ENCODE measurements around the gene SBDS.
"Not testable (repeated sequence)": the region's sequence is repeated elsewhere in the genome, so short reads cannot be mapped to it uniquely, and the experiment has no call there.

SBDS gene

GRCh38 chr7:66994691-66995049, 716 bp downstream of the SBDS start:
- peak; percentile 84 for DNase-seq

GRCh38 chr7:66994051-66994450, 1.3 kb downstream of the SBDS start:
- DNase-seq = not testable (repeated sequence)

GRCh38 chr7:66989552-66989951, 5.8 kb downstream of the SBDS start:
- DNase-seq = not testable (repeated sequence)

DNA sequence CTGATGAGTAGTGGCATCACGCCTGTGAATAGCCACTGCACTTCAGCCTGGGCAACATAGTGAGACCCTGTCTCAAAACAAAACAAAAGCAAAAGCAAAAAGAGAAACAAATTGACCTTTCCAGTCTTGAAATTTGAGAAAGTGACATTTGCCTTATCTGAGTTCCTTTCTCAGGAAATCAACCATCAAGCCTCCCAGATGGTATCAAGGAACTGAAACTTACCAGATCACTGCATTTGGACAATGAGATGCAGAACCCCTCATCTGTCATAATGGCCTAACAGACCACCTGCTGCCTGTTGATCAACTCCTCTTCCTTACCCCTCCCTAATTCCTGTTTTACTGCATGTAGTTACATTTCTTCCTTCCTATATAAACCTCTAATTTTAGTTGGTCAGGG, 15.1 kb downstream of the SBDS start:
- DNase-seq = not testable (repeated sequence)

- DNase-seq = not testable (repeated sequence)
These were observed 16.4 kb downstream of the SBDS start for GRCh38 chr7:66979013-66979412.

GRCh38 chr7:66978312-66978711, 17.1 kb downstream of the SBDS start:
- DNase-seq = not testable (repeated sequence)

DNA sequence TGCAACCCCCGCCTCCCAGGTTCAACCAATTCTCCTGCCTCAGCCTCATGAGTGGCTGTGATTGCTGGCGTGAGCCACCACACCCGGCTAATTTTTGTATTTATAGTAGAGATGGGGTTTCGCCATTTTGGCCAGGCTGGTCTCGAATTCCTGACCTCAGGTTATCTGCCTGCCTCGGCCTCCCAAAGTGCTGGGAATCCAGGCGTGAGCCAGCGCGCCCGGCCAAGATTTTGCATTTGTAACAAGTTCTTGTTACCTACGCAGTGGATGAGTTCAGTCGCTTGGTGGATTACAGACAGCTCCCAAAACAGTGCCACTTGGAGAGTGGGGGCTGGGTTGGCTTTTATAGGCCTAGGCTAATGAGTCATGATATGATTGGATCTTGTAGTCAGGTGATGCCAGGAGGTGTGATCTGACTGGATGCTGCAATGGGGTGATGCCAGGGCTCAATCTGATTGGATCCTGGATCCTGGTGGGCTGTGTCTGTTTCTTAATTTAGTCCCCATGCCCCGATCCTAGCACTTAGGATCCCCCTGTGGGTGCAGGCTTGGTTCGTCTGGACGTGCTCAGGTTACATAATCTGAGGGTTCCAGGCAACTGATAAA, 20.3 kb downstream of the SBDS start:
- DNase-seq = peak; percentile 30

- no peak for DNase-seq
These were observed 25.1 kb downstream of the SBDS start for GRCh38 chr7:66970310-66970709.

- DNase-seq = not testable (repeated sequence)
These were observed 26.4 kb downstream of the SBDS start for GRCh38 chr7:66969001-66969400.

DNA sequence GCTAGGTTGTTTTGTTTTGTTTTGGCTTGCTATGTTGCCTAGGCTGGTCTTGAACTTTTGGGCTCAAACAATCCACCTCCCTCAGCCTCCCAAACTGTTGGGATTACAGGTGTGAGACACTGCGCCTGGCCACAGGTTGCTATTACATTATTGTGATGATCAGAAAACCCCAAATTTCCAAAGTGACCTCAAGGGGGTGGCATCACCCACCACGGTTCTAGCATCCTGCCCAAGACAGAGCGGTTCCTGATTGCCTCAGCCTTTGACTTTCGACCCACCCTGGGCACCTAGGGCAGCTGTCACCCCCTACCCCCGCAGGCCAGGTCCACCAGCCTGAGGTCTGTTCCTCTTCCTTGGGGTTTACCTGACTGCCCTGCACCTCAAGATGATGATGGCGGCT, 28.4 kb downstream of the SBDS start:
- DNase-seq = no peak

- DNase-seq = peak; percentile 41
These were observed 31.0 kb downstream of the SBDS start for GRCh38 chr7:66964411-66964810.

- DNase-seq = no peak
These were observed 34.3 kb downstream of the SBDS start for GRCh38 chr7:66961096-66961495.

DNA sequence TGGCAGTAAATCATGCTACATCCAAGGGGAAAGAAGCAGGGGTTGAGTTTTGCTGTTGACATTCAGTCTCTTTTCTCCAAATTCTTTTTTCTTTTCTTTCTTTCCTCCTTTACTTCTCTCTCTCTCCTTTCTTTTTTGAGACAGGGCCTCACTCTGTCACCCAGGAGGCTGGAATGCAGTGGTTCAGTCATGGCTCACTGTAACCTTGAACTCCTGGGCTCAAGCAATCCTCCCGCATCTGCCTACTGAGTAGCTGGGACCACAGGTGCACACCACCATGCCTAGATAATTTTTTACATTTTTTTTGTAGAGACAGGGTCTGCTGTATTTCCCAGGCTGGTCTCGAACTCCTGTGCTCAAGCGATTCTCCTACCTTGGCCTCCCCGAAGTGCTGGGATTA, 35.2 kb downstream of the SBDS start:
- no peak for DNase-seq

DNA sequence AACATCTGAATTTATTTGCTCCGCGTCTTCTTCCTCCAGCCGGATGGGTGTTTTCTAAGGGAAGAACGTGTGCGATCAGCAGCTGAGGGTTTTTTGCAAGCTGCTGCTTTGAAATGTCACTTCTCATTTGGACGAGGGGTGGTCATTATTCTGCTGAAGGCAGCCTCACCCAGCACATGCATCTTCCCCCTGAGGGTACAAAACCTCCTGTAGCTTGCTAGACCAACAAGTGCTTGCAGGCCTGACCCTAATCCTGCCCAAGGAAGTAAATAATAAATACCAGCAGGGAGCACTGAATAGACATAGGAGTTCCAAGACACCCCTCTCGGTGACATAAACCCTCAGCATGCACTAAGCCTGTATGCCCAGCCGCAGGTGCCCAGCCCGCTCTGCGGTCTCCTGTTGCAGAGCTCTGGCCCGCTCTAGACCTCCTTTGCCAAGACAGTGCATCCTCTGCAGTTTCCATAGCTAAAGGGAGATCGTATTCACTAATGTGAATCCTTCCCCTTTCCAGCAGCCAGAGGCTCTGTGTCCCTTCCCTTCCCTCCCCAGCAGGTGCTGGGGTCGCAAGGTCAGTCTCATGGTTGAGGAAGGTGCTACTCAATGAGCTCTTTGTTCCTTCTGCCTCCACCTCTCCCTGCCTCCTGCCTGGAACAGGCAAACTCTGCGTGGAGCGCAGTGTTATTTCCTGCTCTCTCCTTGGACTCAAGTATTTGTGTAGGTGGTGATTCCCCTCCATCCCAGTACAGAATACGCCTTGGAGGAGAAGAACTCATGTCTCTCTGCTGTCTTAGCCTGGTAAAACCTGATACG, 36.6 kb downstream of the SBDS start:
- DNase-seq = no peak

DNA sequence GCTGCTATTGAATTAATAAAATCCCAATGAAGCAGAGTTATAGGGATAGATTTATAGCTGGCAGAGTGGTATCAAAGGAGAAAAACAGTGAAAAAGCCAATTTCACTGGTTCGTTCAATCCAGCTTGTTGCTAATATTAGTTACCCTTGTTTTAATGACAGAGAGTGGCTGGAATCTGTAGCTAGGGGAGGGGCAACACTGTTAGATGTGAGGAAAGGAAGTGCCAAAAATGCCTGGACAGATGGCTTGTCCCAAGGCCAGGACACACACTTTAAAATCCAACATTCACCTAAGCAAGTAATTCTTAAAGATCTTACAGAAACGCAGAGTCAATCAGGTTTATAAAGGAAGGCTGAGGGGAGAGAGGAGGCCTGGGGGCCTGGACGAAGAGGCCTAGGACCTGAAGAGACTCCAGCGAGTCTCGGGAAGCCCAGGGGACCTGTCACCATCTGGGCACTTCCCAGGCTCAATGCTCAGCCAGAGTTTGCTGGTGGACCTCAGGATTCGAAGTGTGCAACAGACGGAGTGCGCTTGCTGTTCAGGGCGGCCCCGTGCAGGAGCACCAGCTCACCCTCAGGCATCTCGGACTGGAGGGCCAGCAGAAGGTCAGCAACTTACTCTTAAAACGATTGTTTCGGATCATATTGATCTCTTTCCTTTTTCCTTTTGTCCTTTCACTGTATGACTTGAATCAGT, 37.6 kb downstream of the SBDS start:
- DNase-seq = no peak

GRCh38 chr7:66953044-66953427, 42.4 kb downstream of the SBDS start:
- DNase-seq = no peak

- peak; percentile 62 for DNase-seq
These were observed 42.9 kb downstream of the SBDS start for GRCh38 chr7:66952343-66953043.

GRCh38 chr7:66950763-66951162, 44.6 kb downstream of the SBDS start:
- DNase-seq = no peak

GRCh38 chr7:66950311-66950710, 45.1 kb downstream of the SBDS start:
- no peak for DNase-seq

DNA sequence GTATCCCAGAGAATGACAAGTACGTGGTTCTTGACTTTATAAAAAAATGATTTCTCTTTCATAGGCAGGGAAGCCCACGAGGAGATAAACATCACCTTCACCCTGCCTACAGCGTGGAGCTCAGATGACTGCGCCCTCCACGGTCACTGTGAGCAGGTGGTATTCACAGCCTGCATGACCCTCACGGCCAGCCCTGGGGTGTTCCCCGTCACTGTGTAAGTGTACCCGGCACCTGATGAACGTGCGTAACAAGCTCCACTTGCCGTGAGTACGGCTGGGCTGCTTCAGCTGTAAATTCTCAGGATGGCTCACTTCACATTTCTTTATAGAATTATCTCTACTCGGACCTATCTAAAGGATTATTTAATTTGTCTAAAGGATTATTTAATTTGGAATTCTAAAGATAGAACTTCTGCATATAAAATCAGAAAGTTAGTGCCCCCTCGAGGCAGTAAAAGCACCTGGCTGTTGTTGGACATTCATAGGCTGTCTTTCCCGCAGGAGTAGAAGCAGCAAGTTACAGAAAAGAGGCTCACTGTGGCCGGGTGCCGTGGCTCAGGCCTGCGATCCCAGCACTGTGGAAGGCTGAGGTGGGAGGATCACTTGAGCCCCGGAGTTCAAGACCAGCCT, 46.8 kb downstream of the SBDS start:
- no peak for DNase-seq

- DNase-seq = no peak
These were observed 48.8 kb downstream of the SBDS start for GRCh38 chr7:66946545-66946944.

- no peak for DNase-seq
These were observed 56.1 kb downstream of the SBDS start for GRCh38 chr7:66939325-66939724.

DNA sequence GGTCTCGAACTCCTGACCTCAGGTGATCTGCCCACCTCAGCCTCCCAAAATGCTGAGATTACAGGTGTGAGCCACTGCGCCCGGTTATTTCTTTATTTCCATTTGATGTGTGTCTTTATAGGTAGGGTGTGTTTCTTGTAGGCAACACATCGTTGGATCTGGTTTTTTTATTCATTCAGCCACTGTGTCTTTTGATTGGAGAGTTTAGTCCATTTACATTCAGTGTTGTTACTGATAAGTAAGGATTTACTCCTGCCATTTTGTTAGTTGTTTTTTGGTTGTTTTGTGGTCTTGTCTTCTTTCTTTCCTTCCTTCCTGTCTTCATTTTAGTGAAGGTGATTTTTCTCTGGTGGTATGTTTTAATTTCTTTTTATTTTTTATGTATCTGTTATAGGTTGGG, 57.4 kb downstream of the SBDS start:
- no peak for DNase-seq
